Breast epithelium (tissue), 4 donors: ENCODE data around the gene FAM131B. TPM values are rescaled to one million over a fixed set of nuclear protein-coding genes. Genes with fewer than 3 reads are reported as not detected.
A peak's percentile ranks its signal among the peaks of the same experiment; 100 is the strongest.

Experiments
- DNase-seq, 2 donors: peaks; one replicate each; pipeline ENCODE4 v3.0.0-alpha.2; 2019; ENCODE audit warnings: low spot score in 2 of 2
- H3K27ac ChIP-seq, 2 donors: fragments of 200-600 bp; sonication (generic) in 1 of 2; one replicate each; pipeline ENCODE4 v1.5.1; 2016 to 2019; ENCODE audit warnings: mild to moderate bottlenecking in 1 of 2
- H3K27me3 ChIP-seq, 2 donors: fragments of 200-600 bp; sonication (generic) in 1 of 2; one replicate each; pipeline versions ENCODE4 v1.5.1 to v1.6.0; 2017 to 2019; ENCODE audit warnings: control low read depth in 1 of 2, mild to moderate bottlenecking in 1 of 2
- H3K36me3 ChIP-seq: fragments of 200-600 bp; one replicate; pipeline ENCODE4 v1.5.1; 2019
- H3K4me1 ChIP-seq, 2 donors: fragments of 200-600 bp; sonication (generic); one replicate each; pipeline ENCODE4 v1.5.1; 2016 to 2019; ENCODE audit warnings: control low read depth in 1 of 2
- H3K4me3 ChIP-seq, 3 donors: fragments of 200-600 bp; sonication (generic); 1 replicate in 2 of 3; 2 replicates in 1 of 3; pipeline ENCODE4 v1.5.1; 2016 to 2019; ENCODE audit warnings: mild to moderate bottlenecking in 3 of 3, moderate library complexity in 2 of 3
- H3K9me3 ChIP-seq, 2 donors: fragments of 200-600 bp; sonication (generic) in 1 of 2; one replicate each; pipeline ENCODE4 v1.5.1; 2016 to 2019; ENCODE audit warnings: control low read depth in 1 of 2
- CTCF ChIP-seq, 3 donors: fragments of 450-650 bp; IDR thresholded peaks; one replicate each; pipeline ENCODE4 v1.5.1; 2016 to 2017; ENCODE audit warnings: antibody characterized with exemption in 3 of 3, mild to moderate bottlenecking in 3 of 3, moderate library complexity in 3 of 3
- POLR2A ChIP-seq: fragments of 450-650 bp; IDR thresholded peaks from one replicate; pipeline ENCODE4 v1.6.1; 2016; ENCODE audit warnings: antibody characterized with exemption, mild to moderate bottlenecking, moderate library complexity
- POLR2AphosphoS5 ChIP-seq, 3 donors: sonication (generic); formaldehyde crosslinking; IDR thresholded peaks; one replicate each; pipeline ENCODE4 v1.6.1; 2017; ENCODE audit warnings: antibody characterized with exemption in 3 of 3
- intact Hi-C: fragments of 100-400 bp; cut with DNase I; formaldehyde crosslinking; loops from one replicate; pipeline ENCODE4 v1.15.1; 2023; ENCODE audit warnings: low total_unique reads
- total RNA-seq, 3 donors: library from RNA; depleted of rRNA; stranded (reverse); fragments of >200 nt; gene quantifications; one replicate each; pipeline ENCODE4 v1.1.0, GENCODE V29; 2016

The FAM131B gene
- total RNA-seq, 3 donors from 2014 or later = 0.48 to 2.3 (median 0.73) TPM

GRCh38 chr7:143329471-143330170 is 32.9 kb downstream of the FAM131B start:
- Histone ChIP-seq H3K9me3 (no peaks in the 10 kb centered on the region), H3K4me1 (no peaks in the 10 kb centered on the region), H3K36me3 (no peaks in the 10 kb centered on the region), H3K4me3 (no peak overlapping the region), H3K27me3 (no peaks in the 10 kb centered on the region), H3K27ac (no peak overlapping the region)
- TF ChIP-seq POLR2AphosphoS5 (IDR thresholded peaks at IDR 0.05) (no peak), CTCF (IDR thresholded peaks at IDR 0.05) (no peak), POLR2A (no peak)
- no peak for DNase-seq
- intact Hi-C loops = no loop called here

- Histone ChIP-seq H3K36me3 (no peaks in the 10 kb centered on the region), H3K27ac (no peak overlapping the region), H3K4me3 (no peak overlapping the region), H3K27me3 (no peaks in the 10 kb centered on the region), H3K9me3 (no peaks in the 10 kb centered on the region), H3K4me1 (peaks cover 0 to 3% of the 10 kb centered on the region in 2 donors)
- intact Hi-C loops = no loop called here
- no peak for DNase-seq
- TF ChIP-seq CTCF (IDR thresholded peaks at IDR 0.05) (no peak), POLR2AphosphoS5 (IDR thresholded peaks at IDR 0.05) (no peak), POLR2A (no peak)
Observed at GRCh38 chr7:143327903-143328302, 34.6 kb downstream of the FAM131B start.

- Histone ChIP-seq H3K36me3 (no peaks in the 10 kb centered on the region), H3K4me3 (no peak overlapping the region), H3K27ac (no peak overlapping the region), H3K9me3 (no peaks in the 10 kb centered on the region), H3K4me1 (peaks cover 0 to 4% of the 10 kb centered on the region in 2 donors), H3K27me3 (no peaks in the 10 kb centered on the region)
- intact Hi-C loops = no loop called here
- TF ChIP-seq CTCF (IDR thresholded peaks at IDR 0.05) = no peak
- no peak for DNase-seq
Observed at GRCh38 chr7:143325240-143325639, 37.3 kb downstream of the FAM131B start.

DNA sequence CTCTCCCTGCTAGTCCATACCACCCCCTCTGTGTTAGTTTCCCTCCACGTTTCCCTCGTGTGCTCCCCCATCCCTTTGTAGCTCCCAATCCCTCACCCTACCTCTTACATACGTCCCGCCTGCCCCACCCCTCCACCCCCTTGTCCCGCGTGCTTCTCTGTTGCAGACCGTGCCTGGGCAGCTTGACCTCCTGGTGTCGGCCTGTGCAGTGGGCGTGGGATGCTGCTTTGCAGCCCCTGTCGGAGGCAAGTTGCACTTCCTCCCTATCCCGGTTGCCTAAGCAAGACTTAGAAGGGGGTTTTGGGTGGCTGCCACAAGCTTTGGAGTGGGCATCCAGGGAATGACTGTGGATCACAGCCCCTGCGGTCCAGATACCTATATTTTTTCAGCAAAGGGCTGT is 38.9 kb downstream of the FAM131B start:
- TF ChIP-seq CTCF (IDR thresholded peaks at IDR 0.05) (no peak), POLR2A (no peak), POLR2AphosphoS5 (IDR thresholded peaks at IDR 0.05) (no peak)
- H3K27ac ChIP-seq = peak overlapping the region in 1 of 2 donors; percentile 74
- DNase-seq = no peak
- H3K27me3 ChIP-seq = no peaks in the 10 kb centered on the region
- intact Hi-C loops = no loop called here
- no peaks in the 10 kb centered on the region for H3K9me3 ChIP-seq
- no peak overlapping the region for H3K4me3 ChIP-seq
- H3K4me1 ChIP-seq = peaks cover 0 to 4% of the 10 kb centered on the region in 2 donors
- H3K36me3 ChIP-seq = no peaks in the 10 kb centered on the region

DNA sequence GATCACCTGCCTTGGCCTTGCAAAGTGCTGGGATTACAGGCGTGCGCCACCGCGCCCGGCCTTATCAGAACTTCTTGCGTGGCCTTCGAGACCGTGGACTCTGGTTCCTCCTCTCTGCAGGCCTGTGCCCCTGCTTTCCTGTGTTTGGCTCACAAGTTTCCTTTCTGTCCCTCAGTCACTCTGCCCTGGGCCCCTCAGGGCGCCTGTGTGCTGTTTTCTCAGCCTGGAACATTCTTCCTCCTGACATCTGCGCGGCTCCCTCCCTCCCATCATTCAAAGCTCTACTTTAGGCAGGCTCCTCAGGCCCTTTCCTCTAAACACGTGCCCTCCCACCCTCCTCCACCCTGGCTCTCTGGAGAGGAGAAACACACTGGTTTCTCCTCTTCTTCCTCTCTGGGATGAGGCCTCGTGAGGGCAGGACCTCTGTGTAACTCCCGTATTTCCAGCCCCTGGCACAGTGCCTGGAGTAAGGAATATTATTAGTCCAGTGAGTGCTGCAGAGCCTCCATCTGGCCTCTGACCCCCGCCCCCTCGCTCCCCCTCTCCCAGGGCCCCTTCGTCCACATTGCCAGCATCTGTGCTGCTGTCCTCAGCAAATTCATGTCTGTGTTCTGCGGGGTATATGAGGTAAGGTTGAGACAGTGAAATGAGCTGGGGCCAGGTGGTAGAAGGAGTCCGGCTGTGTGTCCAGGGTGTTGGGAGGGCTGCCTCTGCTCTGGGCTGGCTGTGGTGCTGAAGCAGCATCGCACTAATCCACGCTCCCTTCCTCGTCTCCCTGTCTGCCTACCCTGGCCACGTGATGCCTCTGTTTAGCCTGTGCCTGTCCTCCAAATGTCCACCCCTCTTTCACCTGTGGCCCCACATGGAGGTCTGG is 39.5 kb downstream of the FAM131B start:
- Histone ChIP-seq H3K4me3 (no peak overlapping the region), H3K9me3 (no peaks in the 10 kb centered on the region), H3K4me1 (peaks cover 0 to 4% of the 10 kb centered on the region in 2 donors), H3K36me3 (no peaks in the 10 kb centered on the region), H3K27me3 (no peaks in the 10 kb centered on the region), H3K27ac (peak overlapping the region; percentile 48 to 74)
- TF ChIP-seq POLR2AphosphoS5 (IDR thresholded peaks at IDR 0.05) (no peak), POLR2A (no peak), CTCF (IDR thresholded peaks at IDR 0.05) (no peak)
- intact Hi-C loops = no loop called here
- DNase-seq = no peak
